Astrocyte (in vitro differentiated cells and primary cell): ENCODE results near the gene COL5A2. TPM values are rescaled to one million over a fixed set of nuclear protein-coding genes. Genes with fewer than 3 reads are reported as not detected.
A peak's percentile ranks its signal among the peaks of the same experiment; 100 is the strongest.

ENCODE experiments used
- DNase-seq: peaks from one replicate; pipeline ENCODE4 v3.0.0-alpha.2; 2010; ENCODE audit warnings: low read depth
- FAIRE-seq: peaks from 2 replicates; lab custom pipeline; 2011; peaks lifted over from hg19 to GRCh38; lab: Jason Lieb, UNC
- H2AFZ ChIP-seq: 2 replicates; pipeline ENCODE4 v1.6.0; 2012; ENCODE audit warnings: low read depth, low read length, inconsistent platforms
- H3K27ac ChIP-seq: 2 replicates; pipeline ENCODE4 v1.5.1; 2011; ENCODE audit warnings: low read depth, low read length, inconsistent platforms
- H3K27me3 ChIP-seq: 2 replicates; pipeline ENCODE4 v1.6.0; 2011; ENCODE audit warnings: low read length, inconsistent platforms; ENCODE audit not compliant: insufficient read depth
- H3K36me3 ChIP-seq: 2 replicates; pipeline ENCODE4 v1.5.1; 2011; ENCODE audit warnings: low read length, inconsistent platforms; ENCODE audit not compliant: insufficient read depth
- H3K4me1 ChIP-seq: 2 replicates; pipeline ENCODE4 v1.5.1; 2011; ENCODE audit warnings: low read length, inconsistent platforms; ENCODE audit not compliant: insufficient read depth
- H3K4me2 ChIP-seq: 2 replicates; pipeline ENCODE4 v1.6.0; 2012; ENCODE audit warnings: low read length, inconsistent platforms
- H3K4me3 ChIP-seq: 2 replicates; pipeline ENCODE4 v1.5.1; 2011; ENCODE audit warnings: low read depth, mild to moderate bottlenecking, low read length, inconsistent platforms; ENCODE audit not compliant: insufficient read depth
- H3K79me2 ChIP-seq: 2 replicates; pipeline ENCODE4 v1.6.0; 2012; ENCODE audit warnings: mild to moderate bottlenecking, low read length, inconsistent platforms; ENCODE audit not compliant: insufficient read depth
- H3K9ac ChIP-seq: 2 replicates; pipeline ENCODE4 v1.6.0; 2012; ENCODE audit warnings: mild to moderate bottlenecking, low read length, inconsistent platforms
- H3K9me3 ChIP-seq: 2 replicates; pipeline ENCODE4 v1.5.1; 2012; ENCODE audit warnings: low read depth, mild to moderate bottlenecking, low read length, inconsistent platforms; ENCODE audit not compliant: insufficient read depth
- H4K20me1 ChIP-seq: 2 replicates; pipeline ENCODE4 v1.6.0; 2012; ENCODE audit warnings: low read length, inconsistent platforms; ENCODE audit not compliant: insufficient read depth
- H3K27ac Mint-ChIP-seq: one replicate; pipeline ENCODE4 v1.8.0; 2021; ENCODE audit warnings: mild to moderate bottlenecking, mixed read lengths; ENCODE audit not compliant: unreplicated experiment
- H3K27me3 Mint-ChIP-seq: one replicate; pipeline ENCODE4 v1.8.0; 2021; ENCODE audit warnings: low read depth, mixed read lengths; ENCODE audit not compliant: unreplicated experiment
- H3K36me3 Mint-ChIP-seq: one replicate; pipeline ENCODE4 v1.8.0; 2021; ENCODE audit warnings: low read depth, mixed read lengths; ENCODE audit not compliant: unreplicated experiment
- H3K4me1 Mint-ChIP-seq: one replicate; pipeline ENCODE4 v1.8.0; 2021; ENCODE audit warnings: low read depth, mixed read lengths; ENCODE audit not compliant: unreplicated experiment
- H3K4me3 Mint-ChIP-seq: one replicate; pipeline ENCODE4 v1.8.0; 2021; ENCODE audit warnings: mild to moderate bottlenecking, moderate library complexity, mixed read lengths; ENCODE audit not compliant: unreplicated experiment
- H3K9me3 Mint-ChIP-seq: one replicate; pipeline ENCODE4 v1.8.0; 2021; ENCODE audit warnings: mild to moderate bottlenecking, mixed read lengths; ENCODE audit not compliant: unreplicated experiment
- EZH2 ChIP-seq: IDR thresholded peaks from 2 replicates; pipeline ENCODE4 v1.6.1; 2012; ENCODE audit warnings: mild to moderate bottlenecking, low read length, inconsistent platforms; ENCODE audit not compliant: insufficient read depth
- total RNA-seq: library from RNA; stranded (reverse); gene quantifications from 2 replicates; pipeline ENCODE4 v1.2.1, GENCODE V29; 2021
- TF ChIP-seq, protein P1 (sequence below): IDR thresholded peaks from 2 replicates; pipeline ENCODE4 v1.5.1; 2011; ENCODE audit warnings: low read depth, mild to moderate bottlenecking, inconsistent platforms, low read length, moderate library complexity; ENCODE audit not compliant: insufficient read depth

The COL5A2 gene
- total RNA-seq, 1 donor from 2014 or later, result 429 TPM

DNA sequence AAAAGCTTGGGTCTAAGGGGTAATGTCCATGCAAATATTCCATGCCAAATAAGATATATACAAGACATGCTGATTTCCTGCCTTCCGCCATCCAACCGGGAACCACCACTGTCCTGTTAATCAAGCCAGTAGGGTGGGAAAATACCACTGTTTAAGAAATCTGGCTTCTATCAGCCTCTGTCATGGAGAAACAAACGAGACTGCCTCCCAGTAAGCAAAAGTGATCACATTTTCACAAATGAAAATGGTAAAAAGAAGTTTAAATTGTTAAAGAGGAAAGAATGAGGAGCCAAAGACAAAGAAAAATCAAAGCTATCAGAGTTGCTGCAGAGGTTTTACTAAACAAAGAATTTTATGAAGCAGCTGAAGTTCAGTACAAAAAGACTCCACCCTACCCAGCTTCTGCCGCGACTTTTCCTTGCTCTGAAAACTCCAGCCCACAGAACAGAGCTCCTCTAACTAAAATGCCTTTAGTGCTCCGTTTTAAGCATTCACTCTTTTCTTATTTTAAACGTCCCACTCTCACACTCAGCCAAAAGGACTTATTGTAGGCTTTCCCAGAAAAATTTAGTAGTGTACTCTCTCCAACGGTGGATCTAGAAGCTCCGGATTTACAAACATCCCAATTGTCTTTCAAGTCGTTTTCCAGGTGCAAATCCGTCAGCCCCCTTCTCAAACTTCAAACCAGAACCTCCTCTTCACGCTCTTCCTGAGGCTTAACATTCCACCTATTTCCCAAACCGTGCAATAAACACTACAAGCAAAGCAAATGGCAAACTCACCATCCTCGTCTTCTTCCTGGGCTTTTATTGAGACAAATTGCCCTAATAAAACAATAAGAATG lies 613 bp downstream of the COL5A2 start:
- peaks cover 65% of the 10 kb centered on the region for H3K79me2 ChIP-seq
- H3K36me3 ChIP-seq, result peaks cover 10% of the 10 kb centered on the region
- peaks cover 22% of the 10 kb centered on the region for H4K20me1 ChIP-seq
- Mint-ChIP-seq H3K4me1 (peaks cover 7% of the 10 kb centered on the region), H3K4me3 (peak overlapping the region; percentile 93), H3K9me3 (no peaks in the 10 kb centered on the region), H3K36me3 (no peaks in the 10 kb centered on the region), H3K27ac (peak overlapping the region; percentile 83), H3K27me3 (no peaks in the 10 kb centered on the region)
- TF ChIP-seq EZH2, result no peak
- TF ChIP-seq, protein P1, sequence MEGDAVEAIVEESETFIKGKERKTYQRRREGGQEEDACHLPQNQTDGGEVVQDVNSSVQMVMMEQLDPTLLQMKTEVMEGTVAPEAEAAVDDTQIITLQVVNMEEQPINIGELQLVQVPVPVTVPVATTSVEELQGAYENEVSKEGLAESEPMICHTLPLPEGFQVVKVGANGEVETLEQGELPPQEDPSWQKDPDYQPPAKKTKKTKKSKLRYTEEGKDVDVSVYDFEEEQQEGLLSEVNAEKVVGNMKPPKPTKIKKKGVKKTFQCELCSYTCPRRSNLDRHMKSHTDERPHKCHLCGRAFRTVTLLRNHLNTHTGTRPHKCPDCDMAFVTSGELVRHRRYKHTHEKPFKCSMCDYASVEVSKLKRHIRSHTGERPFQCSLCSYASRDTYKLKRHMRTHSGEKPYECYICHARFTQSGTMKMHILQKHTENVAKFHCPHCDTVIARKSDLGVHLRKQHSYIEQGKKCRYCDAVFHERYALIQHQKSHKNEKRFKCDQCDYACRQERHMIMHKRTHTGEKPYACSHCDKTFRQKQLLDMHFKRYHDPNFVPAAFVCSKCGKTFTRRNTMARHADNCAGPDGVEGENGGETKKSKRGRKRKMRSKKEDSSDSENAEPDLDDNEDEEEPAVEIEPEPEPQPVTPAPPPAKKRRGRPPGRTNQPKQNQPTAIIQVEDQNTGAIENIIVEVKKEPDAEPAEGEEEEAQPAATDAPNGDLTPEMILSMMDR, result no peak
- peak overlapping the region; percentile 87 for H3K4me2 ChIP-seq
- no peaks in the 10 kb centered on the region for H3K4me1 ChIP-seq
- H2AFZ ChIP-seq, result peak overlapping the region; percentile 23
- H3K27me3 ChIP-seq, result no peaks in the 10 kb centered on the region
- H3K9ac ChIP-seq, result peak overlapping the region; percentile 97
- H3K4me3 ChIP-seq, result peak overlapping the region; percentile 98
- H3K9me3 ChIP-seq, result no peaks in the 10 kb centered on the region
- H3K27ac ChIP-seq, result peak overlapping the region; percentile 82
- peak; percentile 17 for FAIRE-seq
- DNase-seq, result peak; percentile 79

GRCh38 chr2:189178054-189178453 lies 1.5 kb downstream of the COL5A2 start:
- no peaks in the 10 kb centered on the region for H3K9me3 ChIP-seq
- Mint-ChIP-seq H3K27me3 (no peaks in the 10 kb centered on the region), H3K9me3 (no peaks in the 10 kb centered on the region), H3K36me3 (no peaks in the 10 kb centered on the region), H3K4me1 (peaks cover 7% of the 10 kb centered on the region), H3K27ac (peak overlapping the region; percentile 92), H3K4me3 (peak overlapping the region; percentile 93)
- H3K9ac ChIP-seq, result peak overlapping the region; percentile 97
- H3K4me2 ChIP-seq, result peak overlapping the region; percentile 87
- no peak for FAIRE-seq
- no peak for TF ChIP-seq EZH2
- TF ChIP-seq, protein P1, result peak; percentile 29
- no peaks in the 10 kb centered on the region for H3K4me1 ChIP-seq
- no peak for DNase-seq
- peaks cover 24% of the 10 kb centered on the region for H4K20me1 ChIP-seq
- H3K36me3 ChIP-seq, result peaks cover 12% of the 10 kb centered on the region
- H2AFZ ChIP-seq, result no peak overlapping the region
- H3K79me2 ChIP-seq, result peaks cover 74% of the 10 kb centered on the region
- no peaks in the 10 kb centered on the region for H3K27me3 ChIP-seq
- peak overlapping the region; percentile 98 for H3K4me3 ChIP-seq
- peak overlapping the region; percentile 82 for H3K27ac ChIP-seq
